ENCODE results near the gene TAL2.

TAL2 gene

GRCh38 chr9:105694848-105695581, 32.8 kb downstream of the TAL2 start:
- peak overlapping the region; percentile 47 for H2AFZ ChIP-seq (ENCODE audit: insufficient read depth, low read length, poor library complexity)
- no CpG with 5 or more reads among the region's 42 CpGs for WGBS (ENCODE audit: extremely low coverage, insufficient coverage, insufficient read length)
- no peak overlapping the region for H2BK120ac ChIP-seq (ENCODE audit: insufficient read depth, low read length, poor library complexity)
- H4K91ac ChIP-seq (ENCODE audit: low read depth, low read length), result no peak overlapping the region
- no peak overlapping the region for H3K9ac ChIP-seq (ENCODE audit: low read length)
- H3K9me3 ChIP-seq (ENCODE audit: insufficient read depth, low read depth, low read length), result no peaks in the 10 kb centered on the region
- H3K27ac ChIP-seq (ENCODE audit: low read depth, low read length), result no peak overlapping the region
- peaks cover 1 to 5% of the 10 kb centered on the region in 2 experiments for H3K4me1 ChIP-seq (ENCODE audit: control insufficient read depth in 1 of 2, insufficient read depth in 2 of 2, low read length in 2 of 2)
- H3K18ac ChIP-seq (ENCODE audit: low read length), result no peak overlapping the region
- H3K36me3 ChIP-seq (ENCODE audit: control insufficient read depth in 1 of 2, insufficient read depth in 2 of 2, low read length in 2 of 2), result no peaks in the 10 kb centered on the region
- H4K8ac ChIP-seq (ENCODE audit: low read depth, low read length), result peak overlapping the region; percentile 14
- DNase-seq, result peak; percentile 57 to 75
- H2BK12ac ChIP-seq (ENCODE audit: low read length), result no peak overlapping the region
- no peaks in the 10 kb centered on the region for H3K27me3 ChIP-seq (ENCODE audit: insufficient read depth, low read length)
- H3K79me2 ChIP-seq (ENCODE audit: control insufficient read depth, insufficient read depth, low read length, poor library complexity), result no peaks in the 10 kb centered on the region
- peak overlapping the region; percentile 94 for H3K4me2 ChIP-seq (ENCODE audit: low read length)
- H3K23ac ChIP-seq (ENCODE audit: low read length), result peak overlapping the region; percentile 52
- H2AK5ac ChIP-seq (ENCODE audit: low read length), result no peak overlapping the region
- H3K4ac ChIP-seq (ENCODE audit: low read depth, low read length), result no peak overlapping the region
- peak overlapping the region; percentile 94 for H3K4me3 ChIP-seq (ENCODE audit: low read depth, low read length)
- no peak overlapping the region for H2BK5ac ChIP-seq (ENCODE audit: low read depth, low read length, poor library complexity)
- no peaks in the 10 kb centered on the region for H3K79me1 ChIP-seq (ENCODE audit: low read length)
- no peak overlapping the region for H4K12ac ChIP-seq (ENCODE audit: low read depth, low read length)
- no peak overlapping the region for H3K14ac ChIP-seq (ENCODE audit: low read length)

- no peak overlapping the region for H3K14ac ChIP-seq (ENCODE audit: low read length)
- no peaks in the 10 kb centered on the region for H3K79me1 ChIP-seq (ENCODE audit: low read length)
- H3K27me3 ChIP-seq (ENCODE audit: insufficient read depth, low read length), result no peaks in the 10 kb centered on the region
- no peak overlapping the region for H2BK12ac ChIP-seq (ENCODE audit: low read length)
- no peak overlapping the region for H3K27ac ChIP-seq (ENCODE audit: low read depth, low read length)
- no peaks in the 10 kb centered on the region for H3K36me3 ChIP-seq (ENCODE audit: control insufficient read depth in 1 of 2, insufficient read depth in 2 of 2, low read length in 2 of 2)
- H4K12ac ChIP-seq (ENCODE audit: low read depth, low read length), result no peak overlapping the region
- no peak overlapping the region for H2AFZ ChIP-seq (ENCODE audit: insufficient read depth, low read length, poor library complexity)
- peaks cover 1 to 5% of the 10 kb centered on the region in 2 experiments for H3K4me1 ChIP-seq (ENCODE audit: control insufficient read depth in 1 of 2, insufficient read depth in 2 of 2, low read length in 2 of 2)
- no peak overlapping the region for H2BK5ac ChIP-seq (ENCODE audit: low read depth, low read length, poor library complexity)
- H3K18ac ChIP-seq (ENCODE audit: low read length), result no peak overlapping the region
- H3K4me3 ChIP-seq (ENCODE audit: low read depth, low read length), result no peak overlapping the region
- no peak overlapping the region for H2AK5ac ChIP-seq (ENCODE audit: low read length)
- H3K79me2 ChIP-seq (ENCODE audit: control insufficient read depth, insufficient read depth, low read length, poor library complexity), result no peaks in the 10 kb centered on the region
- H3K4ac ChIP-seq (ENCODE audit: low read depth, low read length), result no peak overlapping the region
- no peak overlapping the region for H3K4me2 ChIP-seq (ENCODE audit: low read length)
- no peak overlapping the region for H2BK120ac ChIP-seq (ENCODE audit: insufficient read depth, low read length, poor library complexity)
- no peak overlapping the region for H3K9ac ChIP-seq (ENCODE audit: low read length)
- WGBS (ENCODE audit: extremely low coverage, insufficient coverage, insufficient read length), result no CpG with 5 or more reads among the region's 12 CpGs
- no peak overlapping the region for H4K91ac ChIP-seq (ENCODE audit: low read depth, low read length)
- H4K8ac ChIP-seq (ENCODE audit: low read depth, low read length), result no peak overlapping the region
- no peak for DNase-seq
- no peaks in the 10 kb centered on the region for H3K9me3 ChIP-seq (ENCODE audit: insufficient read depth, low read depth, low read length)
- no peak overlapping the region for H3K23ac ChIP-seq (ENCODE audit: low read length)
Measured at GRCh38 chr9:105696219-105696793, 34.0 kb downstream of the TAL2 start.

GRCh38 chr9:105697871-105698270, 35.6 kb downstream of the TAL2 start:
- no peak overlapping the region for H3K4me3 ChIP-seq (ENCODE audit: low read depth, low read length)
- H2BK5ac ChIP-seq (ENCODE audit: low read depth, low read length, poor library complexity), result no peak overlapping the region
- H2AFZ ChIP-seq (ENCODE audit: insufficient read depth, low read length, poor library complexity), result no peak overlapping the region
- no peak for DNase-seq
- no peak overlapping the region for H4K12ac ChIP-seq (ENCODE audit: low read depth, low read length)
- H3K4ac ChIP-seq (ENCODE audit: low read depth, low read length), result no peak overlapping the region
- no peaks in the 10 kb centered on the region for H3K79me2 ChIP-seq (ENCODE audit: control insufficient read depth, insufficient read depth, low read length, poor library complexity)
- WGBS (ENCODE audit: extremely low coverage, insufficient coverage, insufficient read length), result no CpG with 5 or more reads among the region's 4 CpGs
- no peak overlapping the region for H3K9ac ChIP-seq (ENCODE audit: low read length)
- no peak overlapping the region for H3K4me2 ChIP-seq (ENCODE audit: low read length)
- H2BK12ac ChIP-seq (ENCODE audit: low read length), result no peak overlapping the region
- H3K36me3 ChIP-seq (ENCODE audit: control insufficient read depth in 1 of 2, insufficient read depth in 2 of 2, low read length in 2 of 2), result no peaks in the 10 kb centered on the region
- no peaks in the 10 kb centered on the region for H3K79me1 ChIP-seq (ENCODE audit: low read length)
- no peak overlapping the region for H3K23ac ChIP-seq (ENCODE audit: low read length)
- H4K91ac ChIP-seq (ENCODE audit: low read depth, low read length), result no peak overlapping the region
- H3K14ac ChIP-seq (ENCODE audit: low read length), result no peak overlapping the region
- no peak overlapping the region for H4K8ac ChIP-seq (ENCODE audit: low read depth, low read length)
- H2BK120ac ChIP-seq (ENCODE audit: insufficient read depth, low read length, poor library complexity), result no peak overlapping the region
- H2AK5ac ChIP-seq (ENCODE audit: low read length), result no peak overlapping the region
- H3K18ac ChIP-seq (ENCODE audit: low read length), result no peak overlapping the region
- no peaks in the 10 kb centered on the region for H3K27me3 ChIP-seq (ENCODE audit: insufficient read depth, low read length)
- no peak overlapping the region for H3K27ac ChIP-seq (ENCODE audit: low read depth, low read length)
- H3K4me1 ChIP-seq (ENCODE audit: control insufficient read depth in 1 of 2, insufficient read depth in 2 of 2, low read length in 2 of 2), result peaks cover 1 to 5% of the 10 kb centered on the region in 2 experiments
- no peaks in the 10 kb centered on the region for H3K9me3 ChIP-seq (ENCODE audit: insufficient read depth, low read depth, low read length)

- Histone ChIP-seq H4K8ac (ENCODE audit: low read depth, low read length) (no peak overlapping the region), H3K4ac (ENCODE audit: low read depth, low read length) (no peak overlapping the region), H3K9me3 (ENCODE audit: insufficient read depth, low read depth, low read length) (no peaks in the 10 kb centered on the region), H3K23ac (ENCODE audit: low read length) (no peak overlapping the region), H3K79me2 (ENCODE audit: control insufficient read depth, insufficient read depth, low read length, poor library complexity) (no peaks in the 10 kb centered on the region), H3K18ac (ENCODE audit: low read length) (no peak overlapping the region), H2AFZ (ENCODE audit: insufficient read depth, low read length, poor library complexity) (no peak overlapping the region), H3K27ac (ENCODE audit: low read depth, low read length) (no peak overlapping the region), H4K12ac (ENCODE audit: low read depth, low read length) (no peak overlapping the region), H3K4me3 (ENCODE audit: low read depth, low read length) (no peak overlapping the region), H2BK12ac (ENCODE audit: low read length) (no peak overlapping the region), H3K27me3 (ENCODE audit: insufficient read depth, low read length) (no peaks in the 10 kb centered on the region), H3K4me1 (ENCODE audit: control insufficient read depth in 1 of 2, insufficient read depth in 2 of 2, low read length in 2 of 2) (peaks cover 1 to 5% of the 10 kb centered on the region in 2 experiments), H2BK5ac (ENCODE audit: low read depth, low read length, poor library complexity) (no peak overlapping the region), H3K14ac (ENCODE audit: low read length) (no peak overlapping the region), H3K79me1 (ENCODE audit: low read length) (no peaks in the 10 kb centered on the region), H2BK120ac (ENCODE audit: insufficient read depth, low read length, poor library complexity) (no peak overlapping the region), H4K91ac (ENCODE audit: low read depth, low read length) (no peak overlapping the region), H2AK5ac (ENCODE audit: low read length) (no peak overlapping the region), H3K4me2 (ENCODE audit: low read length) (no peak overlapping the region), H3K36me3 (ENCODE audit: control insufficient read depth in 1 of 2, insufficient read depth in 2 of 2, low read length in 2 of 2) (no peaks in the 10 kb centered on the region), H3K9ac (ENCODE audit: low read length) (no peak overlapping the region)
- no peak for DNase-seq
- WGBS (ENCODE audit: extremely low coverage, insufficient coverage, insufficient read length), result no CpG with 5 or more reads among the region's 1 CpG
Measured at GRCh38 chr9:105698348-105698870, 36.2 kb downstream of the TAL2 start.
